Activated T-cell treated with anti-CD3 and anti-CD28 coated beads, Interleukin-2, amount 50 U/mL, for 1 hour (primary cell): ENCODE results near the gene VSIG10L2.

Experiments
- DNase-seq: peaks from one replicate; pipeline ENCODE4 v3.0.0-alpha.2; 2020

Gene VSIG10L2

DNA sequence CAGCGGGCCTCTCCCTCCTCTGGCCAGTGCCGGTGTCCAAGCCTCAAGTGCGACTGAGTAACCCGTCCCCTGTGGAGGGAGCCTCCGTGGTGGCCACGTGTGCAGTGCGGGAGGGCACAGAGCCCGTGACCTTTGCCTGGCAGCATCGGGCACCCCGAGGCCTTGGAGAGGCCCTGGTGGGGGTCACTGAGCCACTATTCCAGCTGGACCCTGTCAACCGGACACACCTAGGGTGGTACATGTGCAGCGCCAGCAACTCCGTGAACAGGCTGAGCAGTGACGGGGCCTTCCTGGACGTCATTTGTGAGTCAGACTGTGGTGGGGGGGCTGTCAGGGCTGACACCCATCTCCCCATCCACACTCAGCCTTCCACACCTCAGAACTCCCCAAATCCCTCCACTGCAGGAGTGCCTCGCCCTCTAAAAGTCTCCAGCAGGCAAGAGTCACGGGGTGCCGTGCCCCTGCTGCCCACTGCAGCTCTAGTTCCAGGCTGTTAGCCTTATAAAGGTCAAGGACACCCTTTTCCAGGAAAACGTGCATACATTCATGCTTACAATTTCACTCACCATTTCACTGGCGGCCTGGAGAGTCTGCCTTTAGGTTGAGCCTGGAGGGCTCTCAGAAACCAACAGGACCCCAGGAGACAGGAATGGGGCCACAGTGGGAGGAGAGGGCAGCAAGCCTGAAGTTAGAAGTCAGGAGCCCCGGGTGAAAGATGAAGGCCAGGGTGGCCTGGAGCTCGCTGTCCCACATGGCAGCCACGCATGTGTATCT lies 2.6 kb downstream of the VSIG10L2 start:
- DNase-seq, result no peak

DNA sequence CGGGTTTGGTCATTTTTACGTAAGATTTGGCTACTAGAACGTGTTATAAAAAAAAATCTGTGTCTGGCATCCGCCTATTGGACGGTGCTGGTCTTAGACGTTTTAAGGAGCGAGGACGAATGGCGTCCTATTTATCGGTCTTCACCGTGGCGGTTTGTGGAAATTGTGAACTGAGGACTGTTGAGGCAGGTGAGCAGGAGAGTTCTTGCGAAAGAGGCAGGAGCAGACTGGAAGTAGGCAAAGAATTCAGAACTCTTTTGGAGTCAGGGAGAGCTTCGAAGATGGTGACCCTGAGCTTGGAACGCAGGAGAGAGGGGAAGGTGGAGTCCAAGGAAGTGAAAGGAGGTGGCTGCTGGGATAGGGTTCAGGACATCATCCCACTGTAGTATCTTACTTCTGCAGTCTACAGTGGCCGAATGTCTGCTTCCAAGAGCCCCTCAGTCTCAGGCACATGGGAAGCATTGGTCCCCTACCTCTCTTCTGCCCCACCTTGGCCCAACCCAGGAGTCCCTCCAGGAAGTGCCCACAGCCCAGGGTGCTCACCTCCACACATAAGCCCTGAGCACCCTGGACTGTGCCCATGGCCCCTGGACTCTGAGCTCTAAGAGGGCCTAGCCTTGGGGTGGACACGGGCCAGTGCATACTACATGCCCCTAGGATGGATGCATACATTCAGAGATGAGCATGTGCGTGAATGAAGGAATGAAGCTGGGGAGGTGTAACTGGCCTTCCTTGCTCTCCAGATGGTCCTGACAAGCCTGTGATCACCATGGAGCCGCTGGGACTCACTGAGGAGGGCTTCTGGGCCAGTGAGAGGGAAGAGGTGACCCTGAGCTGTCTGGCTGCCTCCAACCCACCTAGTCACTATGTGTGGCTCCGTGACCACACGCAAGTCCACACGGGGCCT lies 3.7 kb downstream of the VSIG10L2 start:
- no peak for DNase-seq

DNA sequence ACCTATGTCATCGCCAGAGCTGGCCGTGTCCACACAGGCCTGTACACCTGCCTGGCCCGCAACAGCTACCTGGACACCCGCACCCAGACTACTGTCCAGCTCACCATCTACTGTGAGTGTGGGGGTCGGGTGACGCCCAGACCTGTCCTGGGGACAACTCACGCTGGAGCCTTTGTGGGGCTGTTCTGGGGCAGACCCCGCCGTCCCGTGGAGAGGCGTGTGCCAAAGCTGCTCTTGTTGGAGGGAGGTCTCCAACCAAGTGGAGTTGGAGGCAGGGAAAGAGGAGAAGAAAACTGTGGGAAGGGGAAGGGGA lies 4.3 kb downstream of the VSIG10L2 start:
- no peak for DNase-seq

DNA sequence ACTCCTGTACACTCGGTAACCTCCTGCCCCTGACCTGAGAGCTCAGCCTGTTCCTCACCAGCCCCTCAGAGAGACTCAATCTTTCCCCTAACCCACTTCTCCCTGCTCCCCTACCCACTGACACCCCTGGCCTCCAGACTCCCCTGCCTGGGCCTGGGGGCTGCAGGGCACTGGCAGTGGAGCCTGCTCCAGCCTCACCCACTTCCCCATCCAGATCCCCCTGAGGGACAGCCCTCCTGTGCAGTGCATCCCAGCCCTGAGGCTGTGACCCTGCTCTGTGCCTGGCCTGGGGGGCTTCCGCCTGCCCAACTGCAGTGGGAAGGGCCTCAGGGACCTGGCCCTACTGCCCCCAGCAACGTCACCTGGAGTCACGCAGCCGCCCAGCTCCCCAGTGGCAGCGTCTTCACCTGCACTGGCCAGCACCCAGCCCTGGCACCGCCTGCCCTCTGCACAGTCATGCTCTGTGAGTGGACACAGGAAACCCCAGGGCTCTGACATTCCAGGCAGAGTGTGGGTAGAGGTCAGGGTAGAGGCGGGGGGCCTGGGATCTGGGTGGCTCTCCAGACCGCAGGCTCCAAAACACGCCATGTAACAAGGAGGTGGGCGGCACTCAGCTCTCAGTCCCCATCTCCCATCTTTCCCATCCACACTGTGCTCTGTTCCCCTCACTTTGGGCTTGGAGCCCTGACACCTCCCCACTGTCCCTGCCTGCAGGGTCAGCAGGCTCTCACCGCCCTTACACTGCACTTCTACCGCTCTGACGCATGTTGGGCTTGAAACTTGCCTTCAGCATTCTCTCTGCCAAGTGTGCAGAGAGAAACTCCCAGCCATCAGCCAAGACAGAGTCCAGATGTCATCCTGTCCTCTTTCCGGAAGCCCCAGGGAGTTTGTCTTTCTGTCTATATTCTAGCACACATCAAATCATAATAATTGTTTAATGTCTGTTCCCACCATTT lies 5.1 kb downstream of the VSIG10L2 start:
- no peak for DNase-seq

DNA sequence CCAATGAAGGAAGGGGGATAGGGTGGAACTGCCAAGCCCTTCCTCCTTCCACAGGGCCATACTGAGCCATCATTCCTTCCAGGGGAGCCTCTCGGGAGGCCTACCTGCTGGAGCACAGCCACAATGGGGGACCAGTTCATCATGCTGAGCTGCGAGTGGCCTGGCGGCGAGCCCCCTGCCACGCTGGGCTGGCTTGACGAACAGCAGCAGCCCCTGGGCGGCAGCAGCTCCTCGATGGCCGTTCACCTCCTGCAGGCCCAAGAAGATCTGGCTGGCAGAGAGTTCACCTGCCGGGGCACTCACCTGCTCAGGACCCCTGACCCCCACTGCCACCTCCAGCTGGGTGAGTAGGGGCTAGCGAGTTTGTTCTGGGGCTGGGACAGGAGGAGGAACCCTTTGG lies 5.9 kb downstream of the VSIG10L2 start:
- DNase-seq, result no peak

DNA sequence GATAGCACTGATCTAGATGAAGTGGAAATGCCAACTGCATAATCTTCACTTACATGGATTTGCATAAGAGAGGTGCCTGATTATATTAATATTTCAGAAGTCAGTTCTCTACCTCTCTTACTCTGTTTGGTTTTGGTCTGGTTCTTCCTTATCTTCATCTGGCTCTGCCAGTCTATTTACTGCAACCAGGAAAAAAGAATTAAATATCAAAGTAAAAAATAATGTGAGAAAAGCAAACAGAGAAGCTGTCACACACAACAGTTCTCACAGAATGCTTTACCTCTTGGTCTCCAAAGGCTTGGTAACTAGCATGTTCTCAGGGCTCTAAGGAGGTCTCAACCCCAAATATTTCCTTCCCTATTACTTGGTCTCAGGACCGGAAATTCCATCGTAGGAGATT lies 6.7 kb downstream of the VSIG10L2 start:
- no peak for DNase-seq

DNA sequence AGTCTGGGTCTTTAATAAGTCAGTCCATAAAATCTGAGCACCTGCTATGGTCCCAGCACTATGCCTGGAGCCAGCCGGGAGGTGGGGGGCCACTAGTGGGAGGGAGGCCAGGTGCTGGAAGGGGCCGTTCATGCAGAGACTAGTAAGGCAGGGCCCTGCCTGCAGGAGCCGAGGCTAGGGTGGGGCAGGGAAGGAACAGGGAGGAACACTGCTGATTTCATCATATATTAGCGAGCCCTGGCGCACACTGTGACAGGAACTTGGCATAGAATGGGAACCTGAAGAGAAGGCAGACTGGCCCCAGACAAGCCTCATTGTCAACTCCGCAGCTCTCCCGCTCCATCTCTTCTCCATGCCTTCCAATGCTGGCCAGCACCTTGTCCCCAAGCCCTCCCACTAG lies 7.1 kb downstream of the VSIG10L2 start:
- DNase-seq, result no peak

DNA sequence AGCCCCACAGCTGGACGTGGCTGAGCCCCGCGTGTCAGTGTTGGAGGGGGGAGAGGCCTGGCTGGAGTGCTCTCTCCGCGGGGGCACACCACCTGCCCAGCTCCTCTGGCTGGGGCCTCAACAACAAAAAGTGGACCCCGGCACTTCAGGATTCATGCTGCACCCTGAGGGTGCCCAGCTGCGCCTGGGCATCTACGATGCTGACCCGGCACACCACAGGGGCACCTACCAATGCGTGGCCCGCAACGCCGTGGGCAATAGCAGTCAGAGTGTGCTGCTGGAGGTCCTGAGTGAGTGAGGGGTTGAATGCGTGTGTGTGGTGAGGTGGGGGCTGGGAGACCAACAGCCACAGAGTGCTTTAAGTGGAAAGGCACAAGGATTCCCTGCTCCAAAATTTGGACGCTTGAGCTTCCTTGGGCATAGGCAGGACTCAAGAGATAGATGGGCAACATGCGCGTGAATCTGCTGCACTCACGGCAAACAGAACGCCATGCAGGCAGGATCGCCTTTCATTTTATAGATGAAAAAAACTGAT lies 7.6 kb downstream of the VSIG10L2 start:
- no peak for DNase-seq

DNA sequence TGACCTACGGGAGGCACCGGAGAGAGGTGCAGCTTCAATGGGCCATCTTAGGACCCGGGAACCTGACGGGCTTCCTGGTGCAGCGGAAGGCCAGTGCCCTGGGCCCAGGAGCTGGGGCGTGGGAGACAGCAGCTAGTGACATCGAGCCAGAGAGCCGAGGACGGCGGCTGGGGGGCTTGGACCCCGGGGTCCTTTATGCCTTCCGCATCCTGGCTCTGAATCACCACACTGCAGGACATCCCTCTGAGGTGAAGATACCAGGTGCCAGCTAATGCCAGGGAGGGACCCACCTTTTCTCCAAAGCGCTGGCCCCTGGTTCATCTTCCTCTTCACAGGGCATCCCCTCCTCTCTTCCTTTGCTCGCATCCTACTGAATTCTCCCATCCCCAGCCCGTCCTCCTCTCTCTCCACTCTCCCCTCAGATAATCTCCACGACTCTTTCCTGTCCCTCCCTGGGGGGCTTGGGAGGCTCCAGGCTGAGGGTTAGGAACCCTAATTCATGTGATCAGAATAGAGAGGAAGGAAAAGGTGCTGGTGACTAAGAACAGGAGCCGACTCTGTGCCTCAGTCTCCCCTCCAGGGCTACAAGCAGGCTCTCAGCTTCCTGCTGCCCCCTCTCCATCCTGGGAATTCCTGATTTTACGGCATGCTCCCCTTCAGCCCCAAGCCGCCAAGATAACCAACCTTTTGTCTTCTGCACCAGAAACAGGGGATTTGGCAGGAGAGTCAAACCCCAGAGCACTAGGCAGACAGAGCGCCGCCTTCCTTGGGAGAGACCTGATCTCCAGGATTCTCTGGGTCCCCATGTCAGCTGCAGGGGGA lies 8.5 kb downstream of the VSIG10L2 start:
- no peak for DNase-seq

DNA sequence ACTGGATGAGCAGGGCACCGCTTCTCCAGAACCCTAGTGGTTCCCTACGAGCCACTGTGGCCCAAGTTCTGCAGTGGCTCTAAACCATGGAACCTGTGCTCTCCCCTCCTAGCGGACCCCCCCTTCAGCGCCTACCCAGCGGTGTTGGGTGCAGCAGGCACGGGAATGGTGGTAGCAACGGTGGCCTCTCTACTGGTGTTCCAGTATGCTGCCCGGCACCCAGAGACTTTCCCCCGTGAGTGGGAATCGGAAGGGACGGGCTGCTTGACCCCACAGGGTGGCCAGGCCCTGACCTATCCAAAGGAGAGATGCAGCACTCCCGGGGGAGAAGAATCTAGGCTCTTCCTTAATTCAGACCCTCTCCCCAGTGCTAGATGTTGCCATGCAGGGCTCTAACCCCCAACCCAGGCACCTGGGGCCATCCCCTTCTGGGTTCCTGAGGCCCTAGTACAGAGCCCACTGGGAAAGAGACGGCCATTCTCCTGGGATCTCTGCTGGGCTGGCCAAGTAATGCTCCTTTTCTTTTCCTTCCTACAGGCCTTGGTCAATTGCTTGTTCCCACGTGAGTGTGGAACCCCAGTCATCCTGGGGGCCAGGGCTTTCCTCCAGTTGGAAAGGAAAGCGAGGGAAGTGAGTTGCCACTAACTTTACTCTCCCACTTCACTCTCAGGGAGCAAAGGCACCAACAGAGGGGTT lies 9.2 kb downstream of the VSIG10L2 start:
- no peak for DNase-seq

DNA sequence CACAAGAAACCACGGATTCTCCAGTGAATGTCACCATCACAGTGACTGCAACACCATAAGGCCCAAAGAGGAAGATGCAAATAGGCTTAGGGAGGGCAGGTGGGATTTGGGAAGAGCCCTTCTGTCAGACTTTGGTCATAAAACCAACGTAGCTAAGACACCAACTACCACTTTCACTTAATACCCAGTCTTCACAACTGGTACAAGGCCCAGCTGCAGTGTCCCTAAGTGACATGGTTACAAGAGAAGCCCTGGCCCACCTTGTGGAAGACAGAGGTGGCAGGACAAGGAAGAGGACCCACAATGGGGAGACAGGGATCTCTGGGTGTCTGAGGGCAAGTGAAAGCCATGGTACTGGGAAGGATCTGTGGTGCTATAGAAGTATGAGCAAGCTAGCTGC lies 10.0 kb downstream of the VSIG10L2 start:
- DNase-seq, result no peak

DNA sequence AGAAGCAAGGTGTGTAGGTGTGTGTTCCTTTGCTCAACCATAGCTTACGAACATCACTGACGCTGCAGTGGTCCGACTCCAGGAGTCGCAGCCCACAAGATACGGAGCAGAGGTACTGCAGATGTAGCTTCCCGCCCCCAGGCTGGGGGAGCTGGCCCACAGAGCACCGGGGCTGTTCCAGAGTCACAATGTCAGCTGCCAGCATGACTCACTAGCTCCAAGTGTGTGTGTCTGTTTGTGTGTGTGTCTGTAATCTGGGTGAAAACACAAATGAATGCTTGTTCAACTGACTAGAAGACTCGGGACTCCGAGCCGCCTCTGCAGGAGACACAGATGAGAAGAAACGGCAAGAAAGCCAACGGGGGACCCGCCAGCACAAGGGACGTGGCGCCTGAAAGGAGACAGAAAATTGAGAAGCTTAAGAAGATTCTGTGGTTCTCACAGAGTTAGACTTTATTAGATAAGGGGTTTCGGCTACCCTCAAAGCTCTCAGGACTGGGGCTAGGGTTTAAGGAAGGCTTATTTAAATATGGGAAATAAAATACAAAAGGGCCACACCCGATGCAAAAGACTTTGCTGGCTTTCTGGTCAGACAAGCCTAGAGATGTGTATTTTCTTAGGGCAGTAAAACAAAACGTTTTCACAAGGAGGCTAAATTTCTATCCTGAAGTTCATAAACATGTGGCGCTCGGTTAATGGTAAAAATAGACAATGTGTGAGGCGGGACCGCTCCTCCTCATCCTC lies 10.7 kb downstream of the VSIG10L2 start:
- DNase-seq, result no peak

DNA sequence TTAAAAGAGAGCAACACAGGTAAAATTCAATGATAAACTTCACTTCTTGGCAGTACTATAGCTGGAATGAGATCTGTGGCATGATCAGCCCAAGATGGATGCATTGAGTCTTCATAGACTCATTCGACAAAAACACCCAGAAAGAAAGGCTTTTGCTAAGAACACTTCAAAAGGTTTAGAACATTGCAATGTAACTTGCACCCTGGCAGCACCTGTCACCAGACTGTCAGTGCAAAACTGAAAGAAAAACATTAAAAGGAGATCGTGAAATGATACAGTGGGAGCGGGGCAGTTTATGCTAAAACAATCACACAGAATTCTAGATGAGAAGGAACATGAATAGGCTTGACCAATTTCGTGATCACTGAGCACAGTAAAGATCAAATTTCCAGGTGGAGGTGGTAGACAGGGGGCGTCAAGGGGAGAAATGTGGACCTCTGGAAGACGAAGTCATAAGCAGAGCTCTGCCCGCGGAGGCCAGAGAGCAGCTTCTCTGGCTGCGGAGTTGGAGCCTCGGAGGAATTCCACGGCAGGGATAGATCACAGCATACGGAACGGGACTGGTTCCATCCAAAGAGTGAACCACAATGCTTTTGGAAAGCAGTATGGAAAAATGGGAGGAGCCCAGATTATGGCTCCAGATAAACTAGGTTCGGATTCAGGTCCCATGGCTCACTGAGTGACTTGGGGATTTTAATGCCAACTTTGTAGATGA lies 11.9 kb downstream of the VSIG10L2 start:
- DNase-seq, result no peak

DNA sequence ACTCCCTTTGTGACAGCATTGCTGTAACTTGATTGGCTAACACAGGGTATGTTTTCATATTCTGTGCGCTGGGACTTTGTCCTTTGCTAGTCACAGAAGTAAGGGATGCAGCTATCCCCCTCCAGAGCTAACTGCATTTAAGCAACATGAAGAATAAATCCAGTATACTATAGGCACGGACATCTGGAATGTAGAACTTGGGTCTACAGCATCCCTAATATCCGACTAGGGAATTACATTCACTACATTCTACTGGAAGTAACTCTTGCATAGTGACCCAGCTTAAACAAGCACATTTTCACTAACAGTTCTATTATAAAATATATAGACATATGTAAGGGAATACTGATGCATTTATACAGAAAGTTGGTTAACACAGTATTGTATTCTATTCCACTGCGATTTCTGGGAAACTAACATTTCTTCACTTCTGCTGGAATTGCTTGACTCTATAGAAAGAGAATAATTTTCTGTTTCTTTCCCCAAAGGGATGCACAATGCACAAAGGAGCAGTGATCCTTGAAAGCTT lies 13.1 kb downstream of the VSIG10L2 start:
- no peak for DNase-seq

DNA sequence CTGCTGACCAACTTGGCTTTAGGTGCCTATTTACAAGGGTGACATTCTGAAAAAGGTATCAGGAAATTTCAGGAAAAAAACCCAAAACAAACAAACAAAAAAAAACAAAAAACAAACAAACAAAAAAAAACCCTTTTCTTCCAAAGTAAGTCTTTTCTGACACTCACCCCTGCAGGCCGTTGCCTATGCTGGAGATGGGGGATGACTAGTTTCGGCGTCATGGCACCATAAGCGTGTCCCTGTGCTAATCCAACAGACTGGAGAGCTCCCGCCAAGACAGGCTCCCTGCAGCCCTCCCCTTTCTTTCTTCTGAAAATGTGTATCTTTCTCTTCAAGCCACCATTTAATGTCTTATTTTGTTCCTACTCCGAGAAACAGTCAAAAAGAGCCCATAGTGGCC lies 13.7 kb downstream of the VSIG10L2 start:
- DNase-seq, result no peak

DNA sequence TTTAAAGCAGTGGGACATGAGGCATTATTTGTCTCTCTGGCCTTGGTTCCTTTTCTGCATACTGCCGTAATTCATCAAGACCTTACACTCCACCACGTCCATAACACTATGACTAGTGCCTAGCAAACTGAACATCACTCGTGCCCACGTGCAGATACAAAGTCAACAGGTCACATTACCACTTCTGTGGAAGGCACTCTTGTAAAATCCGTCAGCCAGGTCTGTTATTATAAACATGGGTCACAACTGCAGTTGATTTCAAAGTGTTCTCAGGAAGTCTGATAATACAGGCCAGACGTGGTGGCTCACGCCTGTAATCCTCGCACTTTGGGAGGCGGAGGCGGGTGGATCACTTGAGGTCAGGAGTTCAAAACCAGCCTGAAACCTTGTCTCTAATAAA lies 14.1 kb downstream of the VSIG10L2 start:
- no peak for DNase-seq

DNA sequence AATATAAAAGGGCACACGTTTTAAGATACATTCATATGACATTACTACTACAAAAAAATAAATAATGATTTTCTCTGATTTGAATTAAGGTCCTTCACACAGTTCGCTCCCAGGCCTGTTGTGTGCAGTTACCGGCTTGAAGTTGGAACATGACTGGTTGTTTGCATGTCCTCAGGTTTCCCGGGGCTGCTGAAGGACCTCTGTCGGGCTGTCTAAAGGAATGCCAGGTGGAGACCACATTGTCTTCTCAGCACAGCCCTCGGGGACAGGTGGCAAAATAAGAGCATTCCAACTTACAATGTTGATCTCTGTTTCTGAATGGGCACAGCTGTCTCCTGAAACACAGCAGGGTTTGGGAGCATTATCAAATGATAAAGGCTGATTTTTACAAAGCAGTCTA lies 14.9 kb downstream of the VSIG10L2 start:
- DNase-seq, result no peak

DNA sequence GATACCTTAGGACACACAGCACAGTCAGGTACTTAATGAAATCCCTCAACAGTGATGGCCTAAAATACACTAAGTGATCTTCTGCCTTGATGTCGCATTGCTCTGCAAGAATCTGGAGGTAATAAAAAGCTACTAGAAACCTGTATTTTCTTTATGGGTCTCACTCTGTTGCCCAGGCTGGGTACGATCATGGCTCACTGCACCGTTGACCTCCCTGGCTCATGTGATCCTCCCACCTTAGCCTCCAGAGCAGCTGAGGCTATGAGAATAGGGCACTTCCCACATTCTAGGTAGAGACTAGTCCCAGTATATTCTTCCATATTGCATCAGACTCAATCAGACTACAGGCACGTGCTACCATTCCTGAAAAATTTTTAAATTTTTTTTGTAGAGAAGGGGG lies 21.7 kb downstream of the VSIG10L2 start:
- DNase-seq, result no peak

DNA sequence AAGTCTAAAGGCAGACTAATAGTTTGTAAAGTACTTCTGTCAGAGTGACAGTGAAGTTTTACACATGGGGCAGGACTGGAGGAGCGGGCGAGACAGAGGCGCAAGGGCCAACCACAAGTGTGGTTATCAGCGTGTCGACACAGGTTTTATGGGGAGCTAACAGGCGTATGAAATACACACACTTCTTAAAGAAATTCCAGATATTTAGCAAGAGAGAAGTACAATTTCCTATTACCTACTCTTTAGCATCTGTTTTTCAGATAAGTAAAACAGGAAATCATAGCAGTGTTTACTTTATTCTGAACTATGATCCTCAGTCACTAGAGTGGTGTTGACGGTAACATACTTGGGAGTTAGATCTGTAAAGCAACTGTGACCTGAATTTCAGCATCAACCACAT lies 22.5 kb downstream of the VSIG10L2 start:
- DNase-seq, result no peak

DNA sequence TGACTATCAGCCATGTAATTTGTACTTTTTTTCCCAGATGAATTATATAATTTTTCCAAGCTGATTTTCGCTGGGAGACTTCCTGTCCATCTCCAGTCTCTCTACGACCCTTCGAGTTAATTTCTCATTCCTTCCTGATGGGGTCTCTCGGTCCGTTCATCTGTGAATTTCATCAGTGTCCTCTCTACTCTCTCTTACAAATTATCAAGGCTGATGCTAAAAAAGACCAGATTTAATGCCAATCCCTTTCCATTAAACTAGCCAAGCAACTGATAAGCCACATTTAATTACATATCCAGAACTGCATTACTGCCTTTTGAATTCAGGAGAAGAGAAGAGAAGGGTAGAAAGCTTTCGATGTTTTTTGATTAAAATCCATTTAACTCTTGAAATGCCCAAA lies 25.8 kb downstream of the VSIG10L2 start:
- DNase-seq, result no peak
